GM18505 (cell line): ENCODE measurements around the gene STK24.

Source experiments
- ATAC-seq: cut with Tn5 transposase; IDR thresholded peaks from one replicate; pipeline ENCODE4 v1.9.1; 2021; ENCODE audit not compliant: unreplicated experiment
- POLR2A ChIP-seq: IDR thresholded peaks from 4 replicates; pipeline ENCODE4 v1.6.1; 2011; ENCODE audit warnings: borderline replicate concordance; ENCODE audit not compliant: insufficient read depth, insufficient read length; ENCODE audit errors: extremely low read depth

Gene STK24

DNA sequence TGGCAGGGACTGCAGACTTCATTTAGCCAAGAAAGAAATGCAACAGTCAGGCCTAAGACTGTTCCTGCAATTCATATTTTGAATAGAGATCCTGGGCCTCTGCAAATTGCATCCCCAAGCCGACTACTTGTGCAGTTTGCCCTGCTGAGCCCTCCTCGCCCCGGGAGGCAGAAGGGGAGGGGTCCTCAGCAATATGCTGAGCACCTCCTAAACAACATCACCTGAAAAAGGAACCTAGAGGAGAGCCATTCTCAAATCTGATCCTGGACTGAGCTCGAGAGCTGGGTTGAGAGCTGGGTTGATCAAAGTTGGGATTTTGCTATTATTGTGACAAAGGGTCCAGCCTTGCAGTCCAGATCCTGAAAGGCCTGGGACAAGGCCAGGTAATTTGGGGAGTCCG lies 129.8 kb downstream of the STK24 start:
- TF ChIP-seq POLR2A = no peak
- no peak for ATAC-seq

GRCh38 chr13:98446234-98446621 lies 130.7 kb downstream of the STK24 start:
- TF ChIP-seq POLR2A = no peak

GRCh38 chr13:98445340-98446233 lies 131.3 kb downstream of the STK24 start:
- TF ChIP-seq POLR2A = no peak
- peak; percentile 88 for ATAC-seq

More at GRCh38 chr13:98446234-98446621, 130.7 kb downstream of the STK24 start:
- ATAC-seq = no peak

DNA sequence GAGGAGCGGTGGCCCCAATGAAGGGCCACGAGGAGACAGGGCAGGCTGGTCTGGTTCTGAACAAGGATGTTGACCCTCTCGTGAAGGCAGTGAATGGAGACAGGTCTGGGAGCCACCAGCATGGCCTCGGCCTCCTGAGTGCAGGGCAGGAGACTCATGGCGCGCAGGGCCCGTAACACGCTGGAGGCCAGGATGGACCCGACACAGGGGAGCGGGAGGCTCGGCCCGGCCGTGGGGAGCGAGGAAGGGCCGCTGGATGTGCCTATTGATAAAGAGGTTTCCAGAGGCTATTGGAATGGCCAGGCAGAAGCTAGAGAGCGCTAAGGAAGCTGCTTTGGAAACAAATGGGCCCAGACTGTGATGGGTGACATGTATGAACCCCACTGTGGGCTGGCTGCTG lies 132.5 kb downstream of the STK24 start:
- no peak for TF ChIP-seq POLR2A
- no peak for ATAC-seq

DNA sequence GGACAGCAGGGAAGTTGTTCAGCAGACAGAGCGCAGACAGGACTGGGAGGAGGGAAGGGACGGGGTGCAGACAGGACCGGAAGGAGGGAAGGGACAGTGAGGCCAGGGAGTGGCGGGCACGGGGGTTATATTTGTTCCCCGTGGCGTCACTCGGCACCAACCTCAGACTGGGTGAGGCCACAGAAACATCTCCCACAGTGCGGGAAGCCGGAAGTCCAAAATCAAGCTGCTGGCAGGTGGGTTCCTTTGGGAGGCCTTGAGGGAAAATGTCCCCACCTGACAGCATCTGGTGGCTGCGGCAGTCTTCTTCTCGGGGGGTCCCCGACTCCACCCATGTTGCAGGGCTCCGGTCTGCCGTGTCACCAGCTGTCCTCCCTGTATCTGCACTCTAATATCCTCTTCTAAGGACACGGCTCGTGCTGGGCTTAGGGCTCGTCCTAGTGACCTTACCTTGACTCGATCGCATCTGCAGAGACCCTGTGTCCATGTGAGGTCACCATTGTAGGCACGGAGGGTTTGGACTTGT lies 133.0 kb downstream of the STK24 start:
- ATAC-seq = no peak
- TF ChIP-seq POLR2A = no peak

DNA sequence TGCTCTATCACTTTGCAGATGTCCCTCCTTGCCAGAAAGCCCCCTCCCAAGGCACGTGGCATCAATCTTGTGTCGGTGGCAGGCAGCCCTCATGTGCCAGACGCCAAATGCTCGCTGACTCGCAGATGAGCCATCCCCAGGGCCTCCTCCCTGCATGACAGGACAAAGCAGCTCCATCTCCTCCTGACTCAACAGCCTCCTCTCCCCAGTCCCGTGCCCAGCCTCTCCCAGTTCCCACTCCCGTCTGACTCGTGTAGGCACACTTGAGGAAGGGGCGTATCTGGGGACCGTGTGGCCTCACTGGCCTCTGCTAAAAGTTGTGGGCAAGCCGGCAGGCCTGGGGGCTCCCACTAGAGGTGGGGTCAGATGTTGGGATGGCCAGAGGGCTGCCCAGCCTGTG lies 133.6 kb downstream of the STK24 start:
- TF ChIP-seq POLR2A = no peak
- no peak for ATAC-seq

DNA sequence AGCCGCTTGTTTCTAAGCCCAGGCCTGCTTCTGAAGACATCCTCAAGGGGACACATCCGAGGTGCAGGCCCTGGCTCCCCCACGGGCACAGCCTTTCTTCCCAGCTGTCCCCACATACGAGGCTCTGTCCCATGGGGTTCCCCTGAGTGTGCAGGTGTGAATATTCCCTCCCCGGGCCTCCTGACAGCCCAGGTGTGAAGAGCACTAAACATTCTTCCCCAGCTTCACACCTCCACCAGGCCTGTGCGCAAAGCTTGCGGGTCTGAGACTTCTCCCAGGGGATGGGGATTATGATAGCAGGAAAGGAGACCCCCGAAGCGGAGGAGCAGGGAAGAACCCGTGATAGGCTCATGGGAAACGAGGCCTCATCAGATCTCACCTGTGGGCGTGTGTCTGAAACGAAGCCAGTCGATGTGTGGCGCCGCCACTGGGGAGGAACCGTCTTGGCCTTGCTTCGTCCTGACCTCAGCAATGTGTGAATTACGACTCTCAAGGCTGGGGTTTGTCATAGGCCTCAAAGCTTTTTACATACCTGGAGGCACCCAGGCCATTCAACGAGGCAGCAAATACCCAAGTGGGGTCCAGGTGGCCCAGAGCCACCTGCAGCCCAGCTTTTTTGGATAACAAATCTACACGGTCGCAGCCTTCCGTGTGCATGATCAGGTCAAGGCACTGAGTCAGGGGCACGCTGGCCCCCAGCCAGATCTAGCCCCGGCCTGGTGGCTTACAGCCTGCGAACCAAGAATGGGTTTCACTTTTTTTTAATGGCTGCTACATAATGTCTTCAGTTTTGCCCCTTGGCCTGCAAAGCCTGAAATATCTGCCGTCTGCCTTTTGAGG lies 134.3 kb downstream of the STK24 start:
- TF ChIP-seq POLR2A = no peak
- ATAC-seq = no peak

- TF ChIP-seq POLR2A = no peak
- ATAC-seq = no peak
Observed at GRCh38 chr13:98441056-98441676, 135.7 kb downstream of the STK24 start.

DNA sequence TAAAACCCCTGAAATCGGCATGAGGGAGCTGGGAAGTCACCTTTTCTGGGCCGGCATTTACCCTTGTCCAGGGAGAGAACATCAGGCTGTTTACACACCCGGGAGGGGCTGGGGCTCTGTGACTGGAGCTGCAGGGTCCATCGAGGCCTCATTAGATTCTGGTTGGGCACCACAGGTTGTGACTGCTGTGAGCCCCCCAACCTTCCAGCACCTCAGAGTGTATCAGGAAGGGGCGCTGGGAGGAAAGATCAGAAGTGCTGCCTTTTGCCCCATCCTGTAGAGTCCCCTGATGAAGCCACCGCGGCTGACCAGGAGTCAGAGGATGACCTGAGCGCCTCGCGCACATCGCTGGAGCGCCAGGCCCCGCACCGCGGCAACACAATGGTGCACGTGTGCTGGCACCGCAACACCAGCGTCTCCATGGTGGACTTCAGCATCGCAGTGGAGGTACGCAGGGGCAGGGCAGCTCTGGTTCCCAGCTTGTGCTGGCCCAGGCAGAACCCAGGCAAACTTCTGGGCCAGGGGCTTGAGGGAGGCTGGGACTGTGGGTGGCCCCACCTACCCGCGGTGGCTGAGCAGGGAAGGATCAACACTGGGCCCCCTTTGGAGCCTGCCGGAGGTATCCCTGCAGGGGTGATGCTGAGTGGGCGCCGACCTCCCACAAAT lies 136.4 kb downstream of the STK24 start:
- no peak for ATAC-seq
- TF ChIP-seq POLR2A = no peak

DNA sequence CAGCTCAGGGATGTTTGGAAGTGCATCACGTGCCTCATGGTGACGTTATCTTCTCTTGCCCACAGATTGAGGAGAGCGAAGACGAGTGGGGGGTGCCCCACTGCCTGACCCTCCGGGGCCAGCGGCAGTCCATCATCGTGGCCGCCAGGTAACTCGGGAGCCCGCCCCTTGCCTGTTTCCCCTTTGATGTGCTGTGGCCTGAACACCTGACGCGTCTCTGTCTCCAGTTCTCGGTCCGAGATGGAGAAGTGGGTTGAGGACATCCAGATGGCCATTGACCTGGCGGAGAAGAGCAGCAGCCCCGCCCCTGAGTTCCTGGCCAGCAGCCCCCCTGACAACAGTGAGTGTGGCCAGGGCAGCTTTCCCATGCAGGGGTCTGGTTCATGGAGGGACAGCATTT lies 137.0 kb downstream of the STK24 start:
- no peak for ATAC-seq
- TF ChIP-seq POLR2A = no peak

- ATAC-seq = no peak
- TF ChIP-seq POLR2A = no peak
Observed at GRCh38 chr13:98439126-98439828, 137.6 kb downstream of the STK24 start.
